Measurements from ENCODE around the gene ORAI3. TPM values are rescaled to one million over a fixed set of nuclear protein-coding genes. Genes with fewer than 3 reads are reported as not detected.

ORAI3 gene
- total and polyA plus RNA-seq, 2 experiments from 2014 or later: 52.5 to 54.0 TPM

DNA sequence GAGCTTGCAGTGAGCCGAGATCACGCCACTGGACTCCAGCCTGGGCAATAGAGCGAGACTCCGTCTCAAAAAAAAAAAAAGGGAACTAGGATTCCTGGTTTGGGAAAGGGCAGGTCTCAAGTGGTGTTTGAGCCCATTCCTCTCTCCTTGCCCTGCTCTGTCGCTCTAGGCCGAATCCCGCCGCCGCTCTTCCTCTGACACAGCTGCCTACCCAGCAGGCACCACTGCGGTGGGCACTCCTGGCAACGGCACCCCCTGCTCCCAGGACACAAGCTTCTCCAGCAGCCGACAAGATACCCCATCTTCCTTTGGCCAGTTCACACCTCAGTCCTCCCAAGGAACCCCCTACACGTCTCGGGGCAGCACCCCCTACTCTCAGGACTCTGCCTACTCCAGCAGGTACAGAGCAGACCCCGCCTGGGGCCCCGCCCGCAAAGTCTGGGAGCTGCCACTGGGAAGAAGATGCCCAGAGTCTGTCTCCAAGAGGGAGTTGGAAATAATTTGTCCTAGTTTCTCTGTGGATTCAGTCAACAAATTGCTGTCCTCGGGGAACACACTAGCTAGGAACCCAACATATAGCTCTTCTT, 15.2 kb downstream of the ORAI3 start:
- Histone ChIP-seq H3K4me3 (no peak overlapping the region), H3K9me3 (ENCODE audit: low read depth) (no peaks in the 10 kb centered on the region), H3K36me3 (replicated peaks; ENCODE audit: insufficient read depth, low read depth) (peaks cover 3% of the 10 kb centered on the region), H3K79me2 (peaks cover 11% of the 10 kb centered on the region), H3K9me2 (replicated peaks; ENCODE audit: insufficient read depth) (no peaks in the 10 kb centered on the region), H2AFZ (no peak overlapping the region), H3K27ac (no peak overlapping the region), H3K4me2 (no peak overlapping the region), H3K27me3 (no peaks in the 10 kb centered on the region), H4K20me1 (ENCODE audit: insufficient read depth, poor library complexity, severe bottlenecking) (peaks cover 5% of the 10 kb centered on the region), H3K4me1 (ENCODE audit: insufficient read depth) (peaks cover 1% of the 10 kb centered on the region)
- 99% methylated on average over 18 of the region's 18 CpGs for WGBS (ENCODE audit: low lambda C conversion rate, missing lambda C conversion rate)
- DNase-seq (ENCODE audit: low spot score): no peak
- no peak for TF ChIP-seq EZH2 (IDR thresholded peaks at IDR 0.05; ENCODE audit: borderline replicate concordance)

DNA sequence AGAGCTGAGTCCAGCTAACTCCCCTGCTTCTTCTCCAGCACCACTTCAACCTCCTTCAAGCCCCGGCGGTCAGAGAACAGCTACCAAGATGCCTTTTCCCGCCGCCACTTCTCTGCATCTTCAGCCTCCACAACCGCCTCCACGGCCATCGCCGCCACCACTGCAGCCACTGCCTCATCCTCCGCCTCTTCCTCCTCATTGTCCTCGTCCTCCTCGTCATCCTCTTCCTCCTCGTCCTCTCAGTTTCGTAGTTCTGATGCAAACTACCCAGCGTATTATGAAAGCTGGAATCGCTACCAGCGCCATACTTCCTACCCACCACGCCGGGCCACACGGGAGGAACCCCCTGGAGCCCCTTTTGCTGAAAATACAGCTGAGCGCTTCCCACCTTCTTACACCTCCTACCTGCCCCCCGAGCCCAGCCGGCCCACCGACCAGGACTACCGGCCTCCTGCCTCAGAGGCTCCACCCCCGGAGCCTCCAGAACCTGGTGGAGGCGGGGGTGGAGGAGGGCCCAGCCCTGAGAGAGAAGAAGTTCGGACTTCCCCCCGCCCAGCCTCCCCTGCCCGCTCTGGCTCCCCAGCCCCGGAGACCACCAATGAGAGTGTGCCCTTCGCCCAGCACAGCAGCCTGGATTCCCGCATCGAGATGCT, 15.8 kb downstream of the ORAI3 start:
- Histone ChIP-seq H2AFZ (no peak overlapping the region), H3K27me3 (no peaks in the 10 kb centered on the region), H3K9me2 (replicated peaks; ENCODE audit: insufficient read depth) (no peaks in the 10 kb centered on the region), H3K4me2 (no peak overlapping the region), H3K27ac (no peak overlapping the region), H3K4me1 (ENCODE audit: insufficient read depth) (no peaks in the 10 kb centered on the region), H3K4me3 (no peak overlapping the region), H3K36me3 (replicated peaks; ENCODE audit: insufficient read depth, low read depth) (peaks cover 3% of the 10 kb centered on the region), H3K9me3 (ENCODE audit: low read depth) (no peaks in the 10 kb centered on the region), H4K20me1 (ENCODE audit: insufficient read depth, poor library complexity, severe bottlenecking) (peaks cover 5% of the 10 kb centered on the region), H3K79me2 (peaks cover 5% of the 10 kb centered on the region)
- WGBS (ENCODE audit: low lambda C conversion rate, missing lambda C conversion rate): 97% methylated on average over 27 of the region's 33 CpGs
- no peak for DNase-seq (ENCODE audit: low spot score)
- no peak for TF ChIP-seq EZH2 (IDR thresholded peaks at IDR 0.05; ENCODE audit: borderline replicate concordance)
- TF ChIP-seq EZH2phosphoT487 (IDR thresholded peaks at IDR 0.05; ENCODE audit: low read depth, severe bottlenecking, unreplicated experiment): no peak
- no peak for TF ChIP-seq CTCF (IDR thresholded peaks at IDR 0.05; ENCODE audit: poor library complexity)

DNA sequence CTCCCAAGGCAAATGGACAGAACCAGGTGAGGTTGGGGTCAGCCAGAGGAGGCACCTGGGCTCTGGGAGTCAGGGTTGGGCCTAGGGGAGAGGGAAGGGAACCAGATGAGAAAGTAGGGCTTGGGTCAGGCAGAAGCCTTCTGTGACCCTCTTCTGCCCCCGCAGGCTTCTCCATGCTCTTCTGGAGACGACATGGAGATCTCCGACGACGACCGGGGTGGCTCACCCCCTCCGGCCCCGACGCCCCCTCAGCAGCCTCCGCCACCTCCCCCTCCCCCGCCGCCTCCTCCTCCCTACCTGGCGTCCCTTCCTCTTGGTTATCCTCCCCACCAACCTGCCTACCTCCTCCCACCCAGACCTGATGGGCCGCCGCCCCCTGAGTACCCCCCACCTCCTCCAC, 16.6 kb downstream of the ORAI3 start:
- TF ChIP-seq EZH2 (IDR thresholded peaks at IDR 0.05; ENCODE audit: borderline replicate concordance) (no peak), EZH2phosphoT487 (IDR thresholded peaks at IDR 0.05; ENCODE audit: low read depth, severe bottlenecking, unreplicated experiment) (no peak), CTCF (IDR thresholded peaks at IDR 0.05; ENCODE audit: poor library complexity) (no peak)
- H3K4me2 ChIP-seq: no peak overlapping the region
- H3K4me3 ChIP-seq: no peak overlapping the region
- DNase-seq (ENCODE audit: low spot score): no peak
- no peak overlapping the region for H3K27ac ChIP-seq
- H2AFZ ChIP-seq: no peak overlapping the region
- no peaks in the 10 kb centered on the region for H3K27me3 ChIP-seq
- no peaks in the 10 kb centered on the region for H3K4me1 ChIP-seq (ENCODE audit: insufficient read depth)
- no peaks in the 10 kb centered on the region for H3K9me2 ChIP-seq (replicated peaks; ENCODE audit: insufficient read depth)
- H4K20me1 ChIP-seq (ENCODE audit: insufficient read depth, poor library complexity, severe bottlenecking): peaks cover under 1% of the 10 kb centered on the region
- H3K36me3 ChIP-seq (replicated peaks; ENCODE audit: insufficient read depth, low read depth): peaks cover 3% of the 10 kb centered on the region
- H3K79me2 ChIP-seq: no peaks in the 10 kb centered on the region
- H3K9me3 ChIP-seq (ENCODE audit: low read depth): no peaks in the 10 kb centered on the region
- no CpG with 5 or more reads among the region's 15 CpGs for WGBS (ENCODE audit: low lambda C conversion rate, missing lambda C conversion rate)

DNA sequence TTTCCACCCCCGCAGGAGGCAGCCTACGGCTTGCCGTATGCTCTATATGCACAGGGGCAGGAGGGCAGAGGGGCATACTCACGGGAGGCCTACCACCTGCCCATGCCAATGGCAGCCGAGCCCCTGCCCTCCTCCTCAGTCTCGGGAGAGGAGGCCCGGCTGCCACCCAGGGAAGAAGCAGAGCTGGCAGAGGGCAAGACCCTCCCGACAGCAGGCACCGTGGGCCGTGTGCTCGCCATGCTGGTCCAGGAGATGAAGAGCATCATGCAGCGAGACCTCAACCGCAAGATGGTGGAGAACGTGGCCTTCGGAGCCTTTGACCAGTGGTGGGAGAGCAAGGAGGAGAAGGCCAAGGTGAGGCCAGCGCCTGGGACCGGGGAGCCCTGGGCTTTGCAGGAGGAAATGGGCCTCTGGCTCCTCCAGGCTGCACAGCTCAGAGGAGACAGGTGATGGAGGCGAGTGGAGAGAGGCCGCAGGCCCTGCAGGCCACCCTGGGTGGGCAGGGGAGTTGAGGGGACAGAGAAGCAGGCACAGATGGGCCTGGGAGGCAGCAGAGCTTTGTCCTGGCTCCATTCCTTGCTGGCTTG, 17.3 kb downstream of the ORAI3 start:
- Histone ChIP-seq H3K79me2 (no peaks in the 10 kb centered on the region), H3K4me3 (no peak overlapping the region), H3K36me3 (replicated peaks; ENCODE audit: insufficient read depth, low read depth) (peaks cover 3% of the 10 kb centered on the region), H2AFZ (no peak overlapping the region), H3K4me1 (ENCODE audit: insufficient read depth) (no peaks in the 10 kb centered on the region), H3K4me2 (no peak overlapping the region), H3K9me2 (replicated peaks; ENCODE audit: insufficient read depth) (no peaks in the 10 kb centered on the region), H3K27ac (no peak overlapping the region), H4K20me1 (ENCODE audit: insufficient read depth, poor library complexity, severe bottlenecking) (no peaks in the 10 kb centered on the region), H3K27me3 (no peaks in the 10 kb centered on the region), H3K9me3 (ENCODE audit: low read depth) (no peaks in the 10 kb centered on the region)
- DNase-seq (ENCODE audit: low spot score): no peak
- 95% methylated on average over 19 of the region's 19 CpGs for WGBS (ENCODE audit: low lambda C conversion rate, missing lambda C conversion rate)
- TF ChIP-seq EZH2phosphoT487 (IDR thresholded peaks at IDR 0.05; ENCODE audit: low read depth, severe bottlenecking, unreplicated experiment) (no peak), EZH2 (IDR thresholded peaks at IDR 0.05; ENCODE audit: borderline replicate concordance) (no peak), CTCF (IDR thresholded peaks at IDR 0.05; ENCODE audit: poor library complexity) (no peak)
